GM18526 (cell line): Measurements from ENCODE around the gene ERGIC1.

ENCODE experiments used
- POLR2A ChIP-seq: IDR thresholded peaks from 3 replicates; pipeline ENCODE4 v1.6.1; 2011; ENCODE audit not compliant: insufficient read length; ENCODE audit errors: extremely low read depth

ERGIC1 gene

GRCh38 chr5:172939611-172940267 is 105.7 kb downstream of the ERGIC1 start:
- no peak for TF ChIP-seq POLR2A

- TF ChIP-seq POLR2A, result no peak
These were observed 106.4 kb downstream of the ERGIC1 start for GRCh38 chr5:172940268-172941066.

- no peak for TF ChIP-seq POLR2A
These were observed 107.0 kb downstream of the ERGIC1 start for GRCh38 chr5:172941067-172941516.

GRCh38 chr5:172942556-172942955 is 108.5 kb downstream of the ERGIC1 start:
- no peak for TF ChIP-seq POLR2A

GRCh38 chr5:172943283-172943841 is 109.3 kb downstream of the ERGIC1 start:
- no peak for TF ChIP-seq POLR2A

- TF ChIP-seq POLR2A, result no peak
These were observed 109.9 kb downstream of the ERGIC1 start for GRCh38 chr5:172943906-172944305.

GRCh38 chr5:172944741-172945140 is 110.7 kb downstream of the ERGIC1 start:
- no peak for TF ChIP-seq POLR2A

GRCh38 chr5:172945151-172945550 is 111.1 kb downstream of the ERGIC1 start:
- no peak for TF ChIP-seq POLR2A

- TF ChIP-seq POLR2A, result no peak
These were observed 112.1 kb downstream of the ERGIC1 start for GRCh38 chr5:172946146-172946545.

GRCh38 chr5:172949426-172949825 is 115.4 kb downstream of the ERGIC1 start:
- no peak for TF ChIP-seq POLR2A

GRCh38 chr5:172950176-172950965 is 116.3 kb downstream of the ERGIC1 start:
- no peak for TF ChIP-seq POLR2A

GRCh38 chr5:172951371-172952033 is 117.5 kb downstream of the ERGIC1 start:
- TF ChIP-seq POLR2A, result no peak

GRCh38 chr5:172952034-172952511 is 118.0 kb downstream of the ERGIC1 start:
- no peak for TF ChIP-seq POLR2A

GRCh38 chr5:172953776-172954675 is 120.0 kb downstream of the ERGIC1 start:
- TF ChIP-seq POLR2A, result no peak

- no peak for TF ChIP-seq POLR2A
These were observed 120.7 kb downstream of the ERGIC1 start for GRCh38 chr5:172954751-172955159.
